ENCODE measurements around the gene TSPAN32. TPM values are rescaled to one million over a fixed set of nuclear protein-coding genes. Genes with fewer than 3 reads are reported as not detected.

Gene TSPAN32
- total RNA-seq, 1 experiment from 2014 or later: not detected

GRCh38 chr11:2261436-2262230 is 40.2 kb upstream of the TSPAN32 start:
- TF ChIP-seq REST (IDR thresholded peaks at IDR 0.05; ENCODE audit: insufficient read depth in 1 of 2, low read depth in 2 of 2, low read length in 1 of 2) (no peak), SIN3A (IDR thresholded peaks at IDR 0.05; ENCODE audit: borderline replicate concordance, insufficient read depth, low read depth, low read length) (no peak), POLR2AphosphoS5 (IDR thresholded peaks at IDR 0.05; ENCODE audit: low read depth, low read length) (no peak)
- BruUV-seq (replicated peaks): no TSS peak
- no peaks in the 10 kb centered on the region for H3K9me3 ChIP-seq (ENCODE audit: control insufficient read depth, insufficient read depth, low read depth, low read length)
- in situ Hi-C loops (cut with HindIII; ENCODE audit: low pct_unique_long_range_greater_than_20kb, low sequenced_read_pairs) (no loop called here), intact Hi-C loops (cut with micrococcal nuclease; ENCODE audit: unreplicated experiment) (no loop called here)
- no peaks in the 10 kb centered on the region for H3K27me3 ChIP-seq (ENCODE audit: control insufficient read depth, insufficient read depth, low read length)
- no peak overlapping the region for H3K4me3 ChIP-seq (ENCODE audit: low read depth in 2 of 2, low read length in 2 of 2)
- no peak for ATAC-seq
- ChIA-PET CTCF (no interaction called here), POLR2A (no interaction called here)
- H3K27ac ChIP-seq (ENCODE audit: low read length): no peak overlapping the region
- no peaks in the 10 kb centered on the region for H3K4me1 ChIP-seq (ENCODE audit: control insufficient read depth, insufficient read depth, low read length)
- H3K36me3 ChIP-seq (ENCODE audit: control insufficient read depth, insufficient read depth, low read length): no peaks in the 10 kb centered on the region
- DNase-seq (ENCODE audit: low read depth, low spot score): no peak

DNA sequence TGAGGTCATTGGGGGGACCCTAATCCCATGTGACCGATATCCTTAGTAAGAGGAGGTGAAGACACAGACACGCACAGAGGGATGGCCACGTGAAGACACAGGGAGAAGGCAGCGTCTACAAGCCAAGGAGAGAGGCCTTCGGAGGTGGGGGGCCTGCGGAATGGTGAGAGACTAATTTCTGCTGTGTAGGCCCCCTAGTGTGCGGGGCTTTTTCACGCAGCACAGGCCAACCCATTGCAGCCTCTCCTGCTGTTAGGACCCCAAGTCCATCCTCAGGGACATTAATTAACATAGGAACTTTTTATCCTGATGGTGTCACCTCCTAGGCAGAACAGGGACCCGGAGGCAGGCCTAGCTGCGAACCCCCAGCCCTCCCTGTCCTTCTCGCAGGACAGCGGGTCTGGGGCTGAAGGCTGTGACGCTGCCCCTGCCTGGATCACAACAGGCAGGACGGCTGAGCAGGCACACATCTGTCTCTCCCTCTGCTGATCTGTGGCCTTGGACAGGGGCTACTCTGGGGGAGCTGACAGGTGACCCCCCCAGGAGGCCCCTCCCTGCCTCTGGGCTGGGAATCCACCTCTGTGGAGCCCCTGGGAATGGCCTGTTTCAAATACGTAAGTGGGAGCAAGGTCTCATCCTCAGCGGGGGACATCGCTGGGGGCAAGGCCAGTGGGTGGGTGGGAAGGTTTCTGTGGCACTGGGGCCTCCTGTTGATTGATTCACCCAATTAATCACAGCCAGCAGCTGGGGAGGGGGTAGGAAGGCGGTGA is 39.3 kb upstream of the TSPAN32 start:
- no peak for DNase-seq (ENCODE audit: low read depth, low spot score)

More for the DNA sequence above, 39.3 kb upstream of the TSPAN32 start:
- BruUV-seq (replicated peaks): no TSS peak
- Histone ChIP-seq H3K36me3 (ENCODE audit: control insufficient read depth, insufficient read depth, low read length) (no peaks in the 10 kb centered on the region), H3K4me1 (ENCODE audit: control insufficient read depth, insufficient read depth, low read length) (no peaks in the 10 kb centered on the region), H3K4me3 (ENCODE audit: low read depth in 2 of 2, low read length in 2 of 2) (no peak overlapping the region), H3K27me3 (ENCODE audit: control insufficient read depth, insufficient read depth, low read length) (no peaks in the 10 kb centered on the region), H3K27ac (ENCODE audit: low read length) (no peak overlapping the region), H3K9me3 (ENCODE audit: control insufficient read depth, insufficient read depth, low read depth, low read length) (no peaks in the 10 kb centered on the region)
- ATAC-seq: no peak
- in situ Hi-C loops (cut with HindIII; ENCODE audit: low pct_unique_long_range_greater_than_20kb, low sequenced_read_pairs): no loop called here
- intact Hi-C loops (cut with micrococcal nuclease; ENCODE audit: unreplicated experiment): no loop called here
- TF ChIP-seq POLR2AphosphoS5 (IDR thresholded peaks at IDR 0.05; ENCODE audit: low read depth, low read length): no peak
- TF ChIP-seq REST (IDR thresholded peaks at IDR 0.05; ENCODE audit: insufficient read depth in 1 of 2, low read depth in 2 of 2, low read length in 1 of 2): no peak
- TF ChIP-seq CTCF (IDR thresholded peaks at IDR 0.05): no peak
- TF ChIP-seq SIN3A (IDR thresholded peaks at IDR 0.05; ENCODE audit: borderline replicate concordance, insufficient read depth, low read depth, low read length): no peak
- no peak for TF ChIP-seq TCF7L2 (IDR thresholded peaks at IDR 0.05; ENCODE audit: low read depth, low read length)
- CTCF ChIA-PET: no interaction called here
- POLR2A ChIA-PET: no interaction called here
